GM23338 (cell line): ENCODE measurements around the gene PGM2. TPM values are rescaled to one million over a fixed set of nuclear protein-coding genes. Genes with fewer than 3 reads are reported as not detected.

ENCODE experiments used
- ATAC-seq: fragments of 200-7000 bp; cut with Tn5 transposase; 3 replicates; pipeline ENCODE4 v1.9.1; 2020
- DNase-seq: peaks from one replicate; pipeline ENCODE4 v3.0.0-alpha.2; 2015; ENCODE audit warnings: low spot score
- H2AFZ ChIP-seq: fragments of 200-600 bp; sonication (generic); 2 replicates; pipeline ENCODE4 v1.8.0; 2016; ENCODE audit warnings: antibody characterized with exemption, mild to moderate bottlenecking, moderate library complexity
- H3F3A ChIP-seq: fragments of 200-600 bp; sonication (generic); replicated peaks from 2 replicates; pipeline ENCODE4 v1.8.0; 2017; ENCODE audit warnings: antibody characterized with exemption, mixed run types, low read depth
- H3K27ac ChIP-seq: fragments of 200-600 bp; sonication (generic); 2 replicates; pipeline ENCODE4 v1.6.1; 2016; ENCODE audit warnings: low read depth
- H3K27me3 ChIP-seq: fragments of 200-600 bp; sonication (generic); 2 replicates; pipeline ENCODE4 v1.8.0; 2016; ENCODE audit warnings: mild to moderate bottlenecking, mixed run types, moderate library complexity; ENCODE audit not compliant: insufficient read depth
- H3K36me3 ChIP-seq: fragments of 200-600 bp; sonication (generic); 2 replicates; pipeline ENCODE4 v1.8.0; 2016; ENCODE audit warnings: mild to moderate bottlenecking; ENCODE audit not compliant: insufficient read depth
- H3K4me1 ChIP-seq: fragments of 200-600 bp; sonication (generic); 2 replicates; pipeline ENCODE4 v1.8.0; 2016; ENCODE audit warnings: mild to moderate bottlenecking, moderate library complexity; ENCODE audit not compliant: insufficient read depth
- H3K4me2 ChIP-seq: fragments of 200-600 bp; sonication (generic); 2 replicates; pipeline ENCODE4 v1.7.1; 2017; ENCODE audit warnings: mixed run types
- H3K4me3 ChIP-seq: fragments of 200-600 bp; sonication (generic); 2 replicates; pipeline ENCODE4 v1.6.1; 2016; ENCODE audit warnings: mixed run types
- H3K79me2 ChIP-seq: fragments of 200-600 bp; sonication (generic); replicated peaks from 2 replicates; pipeline ENCODE4 v1.8.0; 2017; ENCODE audit warnings: mild to moderate bottlenecking; ENCODE audit not compliant: insufficient read depth
- H3K9me2 ChIP-seq: fragments of 200-600 bp; sonication (generic); 2 replicates; pipeline ENCODE4 v1.8.0; 2017; ENCODE audit not compliant: insufficient read depth
- H4K20me1 ChIP-seq: fragments of 200-600 bp; sonication (generic); replicated peaks from 2 replicates; pipeline ENCODE4 v1.8.0; 2017; ENCODE audit warnings: mild to moderate bottlenecking; ENCODE audit not compliant: insufficient read depth
- H3K27ac Mint-ChIP-seq: 2 replicates; pipeline ENCODE4 v1.8.0; 2020; ENCODE audit warnings: inconsistent platforms, mild to moderate bottlenecking, moderate library complexity, mixed read lengths
- H3K27me3 Mint-ChIP-seq: 3 replicates; pipeline ENCODE4 v1.8.0; 2022; ENCODE audit warnings: low read depth, mild to moderate bottlenecking, moderate library complexity, mixed read lengths, inconsistent platforms; ENCODE audit not compliant: insufficient read depth, poor library complexity
- H3K36me3 Mint-ChIP-seq: 3 replicates; pipeline ENCODE4 v1.8.0; 2021; ENCODE audit warnings: low read depth, mild to moderate bottlenecking, inconsistent platforms, moderate library complexity, mixed read lengths
- H3K4me1 Mint-ChIP-seq: 3 replicates; pipeline ENCODE4 v1.8.0; 2020; ENCODE audit warnings: mild to moderate bottlenecking, inconsistent platforms, mixed read lengths
- H3K4me3 Mint-ChIP-seq: 3 replicates; pipeline ENCODE4 v1.8.0; 2021; ENCODE audit warnings: moderate library complexity, mild to moderate bottlenecking, inconsistent platforms, mixed read lengths
- H3K9me3 Mint-ChIP-seq: 3 replicates; pipeline ENCODE4 v1.8.0; 2020; ENCODE audit warnings: moderate library complexity, mild to moderate bottlenecking, inconsistent platforms, mixed read lengths
- CTCF ChIP-seq, 2 experiments: fragments of 200-600 bp in 1 of 2; sonication (generic) in 1 of 2; conservative IDR thresholded peaks; 2 replicates each; pipeline versions ENCODE4 v1.5.1 to v1.6.1; 2016 to 2017; ENCODE audit warnings: antibody characterized with exemption in 2 of 2, low read depth in 2 of 2, mild to moderate bottlenecking in 2 of 2, moderate library complexity in 1 of 2
- EZH2 ChIP-seq: fragments of 200-600 bp; sonication (generic); IDR thresholded peaks from one replicate; pipeline ENCODE4 v1.8.0; 2017; ENCODE audit warnings: antibody characterized with exemption, mild to moderate bottlenecking, low read depth; ENCODE audit not compliant: unreplicated experiment
- EZH2phosphoT487 ChIP-seq: fragments of 200-600 bp; sonication (generic); IDR thresholded peaks from one replicate; pipeline ENCODE4 v1.8.1; 2018; ENCODE audit warnings: antibody characterized with exemption; ENCODE audit not compliant: unreplicated experiment
- JUNB ChIP-seq: IDR thresholded peaks from one replicate; pipeline ENCODE4 v1.6.1; 2016; ENCODE audit warnings: antibody characterized with exemption; ENCODE audit not compliant: unreplicated experiment
- POLR2AphosphoS5 ChIP-seq: IDR thresholded peaks from 2 replicates; pipeline ENCODE4 v1.6.1; 2016; ENCODE audit warnings: antibody characterized with exemption, low read depth
- STAT1 ChIP-seq: IDR thresholded peaks from one replicate; pipeline ENCODE4 v1.6.1; 2016; ENCODE audit warnings: antibody characterized with exemption; ENCODE audit not compliant: unreplicated experiment
- ZNF462 ChIP-seq: fragments of 250-450 bp; sonication (Bioruptor Pico); IDR thresholded peaks from 2 replicates; pipeline ENCODE4 v1.5.0; 2020; ENCODE audit warnings: mild to moderate bottlenecking, moderate library complexity
- polyA plus RNA-seq: library from polyadenylated mRNA; unstranded; fragments of >200 nt; fragmentation: Nextera tagmentation; extraction: Ambion mirVana; gene quantifications from 2 replicates; pipeline ENCODE4 v1.2.1, GENCODE V29; 2016
- total RNA-seq: library from RNA; depleted of rRNA; stranded (reverse); fragments of >200 nt; shearing (Covaris generic); gene quantifications from 2 replicates; pipeline ENCODE4 v1.2.3, GENCODE V29; 2014

The PGM2 gene
- total and polyA plus RNA-seq, 2 experiments from 2014 or later, result 11.4 to 30.8 TPM

- Histone ChIP-seq H3K27ac (no peak overlapping the region), H3K4me1 (peaks cover 15% of the 10 kb centered on the region), H4K20me1 (no peaks in the 10 kb centered on the region), H3K4me2 (no peak overlapping the region), H3K36me3 (no peaks in the 10 kb centered on the region), H3F3A (no peaks in the 10 kb centered on the region), H2AFZ (no peak overlapping the region), H3K9me2 (0 out of 2 replicates have a peak, but pooled peaks cover 6% of the 10 kb centered on the region), H3K4me3 (no peak overlapping the region), H3K27me3 (no peaks in the 10 kb centered on the region), H3K79me2 (no peaks in the 10 kb centered on the region)
- DNase-seq (peak; percentile 62), ATAC-seq (no peak)
- Mint-ChIP-seq H3K4me3 (no peak overlapping the region), H3K4me1 (peaks cover 20% of the 10 kb centered on the region), H3K27ac (no peak overlapping the region), H3K36me3 (peaks cover 3% of the 10 kb centered on the region; the same call in 1 of the 3 replicates), H3K9me3 (peaks cover 3% of the 10 kb centered on the region; the same call in 1 of the 3 replicates), H3K27me3 (peaks cover 8% of the 10 kb centered on the region)
- TF ChIP-seq CTCF (conservative IDR thresholded peaks at IDR 0.05; ENCODE audit: low read depth in 2 of 2), result peak; percentile 59 to 66
- no peak for TF ChIP-seq EZH2
- TF ChIP-seq JUNB, result no peak
- no peak for TF ChIP-seq POLR2AphosphoS5
These were observed 23.0 kb upstream of the PGM2 start for GRCh38 chr4:37803348-37803973.

GRCh38 chr4:37805091-37805490 lies 21.4 kb upstream of the PGM2 start:
- Mint-ChIP-seq H3K4me1 (peaks cover 20% of the 10 kb centered on the region), H3K27me3 (peaks cover 10% of the 10 kb centered on the region), H3K36me3 (peaks cover 3% of the 10 kb centered on the region; the same call in 1 of the 3 replicates), H3K27ac (no peak overlapping the region), H3K9me3 (peaks cover 3% of the 10 kb centered on the region; the same call in 1 of the 3 replicates), H3K4me3 (no peak overlapping the region)
- ATAC-seq, result no peak
- H4K20me1 ChIP-seq, result no peaks in the 10 kb centered on the region
- no peak overlapping the region for H2AFZ ChIP-seq
- DNase-seq, result no peak
- H3K27ac ChIP-seq, result no peak overlapping the region
- H3K36me3 ChIP-seq, result no peaks in the 10 kb centered on the region
- 0 out of 2 replicates have a peak, but pooled peaks cover 6% of the 10 kb centered on the region for H3K9me2 ChIP-seq
- no peaks in the 10 kb centered on the region for H3F3A ChIP-seq
- H3K4me3 ChIP-seq, result no peak overlapping the region
- H3K79me2 ChIP-seq, result no peaks in the 10 kb centered on the region
- H3K4me2 ChIP-seq, result 0 out of 2 replicates have a peak overlapping the region, but pooled peaks have one; percentile 9
- peaks cover 24% of the 10 kb centered on the region for H3K4me1 ChIP-seq
- H3K27me3 ChIP-seq, result no peaks in the 10 kb centered on the region
- no peak for TF ChIP-seq STAT1
- TF ChIP-seq CTCF (conservative IDR thresholded peaks at IDR 0.05; ENCODE audit: low read depth in 2 of 2), result no peak
- no peak for TF ChIP-seq EZH2phosphoT487
- no peak for TF ChIP-seq ZNF462 (CRISPR knock-in tag)
